HepG2 (cell line): ENCODE results near the gene REEP6.

Experiments used
- CHD2 ChIP-seq: IDR thresholded peaks from 2 replicates; pipeline ENCODE4 v1.6.1; 2011; ENCODE audit warnings: low read depth, low read length, improper control_type of control experiment
- GABPB1 ChIP-seq: IDR thresholded peaks from 2 replicates; pipeline ENCODE4 v1.6.1; 2016; ENCODE audit warnings: mild to moderate bottlenecking, missing genetic modification reagents, moderate library complexity, missing compliant biosample characterization
- MXI1 ChIP-seq: IDR thresholded peaks from 3 replicates; pipeline ENCODE4 v1.6.1; 2012; ENCODE audit warnings: low read depth, low read length, inconsistent platforms, borderline replicate concordance
- PCBP1 ChIP-seq: fragments of 200-400 bp; formaldehyde crosslinking; IDR thresholded peaks from 2 replicates; pipeline ENCODE4 v1.6.1; 2017; ENCODE audit warnings: mild to moderate bottlenecking, low read depth, low read length, borderline replicate concordance
- RAD21 ChIP-seq: fragments of 450-650 bp; formaldehyde crosslinking; IDR thresholded peaks from 2 replicates; pipeline ENCODE4 v1.5.0; 2020; ENCODE audit warnings: mild to moderate bottlenecking
- RAD51 ChIP-seq: fragments of 450-650 bp; IDR thresholded peaks from 2 replicates; pipeline ENCODE4 v1.6.1; 2016; ENCODE audit warnings: borderline replicate concordance
- ZFP36 ChIP-seq: fragments of 150-350 bp; IDR thresholded peaks from 2 replicates; pipeline ENCODE4 v1.6.1; 2018; ENCODE audit warnings: borderline replicate concordance, low read length, low read depth; ENCODE audit not compliant: partially characterized antibody
- ZFP82 ChIP-seq: sonication (generic); formaldehyde crosslinking; IDR thresholded peaks from 2 replicates; pipeline ENCODE4 v1.5.1; 2020; ENCODE audit warnings: mild to moderate bottlenecking, missing genetic modification reagents, borderline replicate concordance
- ZNF207 ChIP-seq: fragments of 450-650 bp; IDR thresholded peaks from 2 replicates; pipeline ENCODE4 v1.6.1; 2016; ENCODE audit warnings: antibody characterized with exemption, borderline replicate concordance

- no peak for TF ChIP-seq GABPB1
- TF ChIP-seq RAD21: no peak
- TF ChIP-seq ZFP82 (CRISPR knock-in tag): no peak
- no peak for TF ChIP-seq PCBP1
- no peak for TF ChIP-seq MXI1
- TF ChIP-seq ZNF207: no peak
- TF ChIP-seq ZFP36: no peak
- TF ChIP-seq CHD2: no peak
- no peak for TF ChIP-seq RAD51
Observed at GRCh38 chr19:1486720-1487575, 4.0 kb upstream of the REEP6 start.
